GM10266 (cell line): Measurements from ENCODE around the gene POLR1B.

Source experiments
- DNase-seq: peaks from one replicate; pipeline ENCODE4 v3.0.0; 2012; ENCODE audit errors: extremely low spot score
- TF ChIP-seq, protein P1 (sequence below): IDR thresholded peaks from 2 replicates; pipeline ENCODE4 v1.5.1; 2012; ENCODE audit warnings: mild to moderate bottlenecking, low read depth; ENCODE audit not compliant: control insufficient read depth, insufficient read depth; ENCODE audit errors: missing control alignments

POLR1B gene

DNA sequence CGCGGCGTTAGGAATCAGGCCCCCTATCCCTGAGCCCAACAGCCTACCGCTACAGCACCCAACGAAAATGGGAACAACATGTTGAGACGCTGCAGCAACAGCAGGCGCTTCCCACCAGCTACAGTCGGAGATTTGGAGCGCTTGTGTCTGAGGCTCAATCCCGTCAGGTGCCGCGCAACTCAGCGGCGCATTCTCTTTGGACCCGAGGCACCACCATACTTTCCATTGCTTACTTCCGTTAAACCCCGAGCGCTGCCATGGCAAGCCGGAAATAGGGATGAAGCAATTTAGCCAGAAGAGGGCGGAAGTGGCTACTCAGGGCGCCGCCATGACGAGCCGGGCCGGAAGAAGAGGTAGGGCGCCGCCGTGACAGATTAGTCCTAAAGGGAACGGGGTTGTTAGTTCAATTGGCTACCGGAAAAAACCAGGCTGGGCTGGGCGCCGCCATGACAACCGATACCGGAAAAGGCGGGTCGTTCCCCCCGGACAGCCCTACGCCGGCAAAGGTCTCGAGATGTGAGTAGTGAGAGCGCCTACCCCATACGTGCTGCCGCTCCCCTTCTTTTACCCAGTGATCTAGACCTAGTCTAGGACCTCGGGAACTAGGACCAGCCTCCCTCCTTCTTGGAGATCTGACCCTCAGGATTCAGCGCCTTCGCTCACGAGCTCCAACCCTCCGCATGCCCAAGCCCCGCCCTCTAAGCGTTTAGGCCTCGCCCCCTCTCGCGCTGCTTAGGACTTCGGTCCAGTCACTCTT is 42.0 kb downstream of the POLR1B start, which contains the start of gene CHCHD5:
CHCHD5 (plus strand) TSS at position 476 of the 757 bp plus-strand sequence; CDS start at position 515, 39 bp downstream.
- peak; percentile 83 for DNase-seq
- TF ChIP-seq, protein P1, sequence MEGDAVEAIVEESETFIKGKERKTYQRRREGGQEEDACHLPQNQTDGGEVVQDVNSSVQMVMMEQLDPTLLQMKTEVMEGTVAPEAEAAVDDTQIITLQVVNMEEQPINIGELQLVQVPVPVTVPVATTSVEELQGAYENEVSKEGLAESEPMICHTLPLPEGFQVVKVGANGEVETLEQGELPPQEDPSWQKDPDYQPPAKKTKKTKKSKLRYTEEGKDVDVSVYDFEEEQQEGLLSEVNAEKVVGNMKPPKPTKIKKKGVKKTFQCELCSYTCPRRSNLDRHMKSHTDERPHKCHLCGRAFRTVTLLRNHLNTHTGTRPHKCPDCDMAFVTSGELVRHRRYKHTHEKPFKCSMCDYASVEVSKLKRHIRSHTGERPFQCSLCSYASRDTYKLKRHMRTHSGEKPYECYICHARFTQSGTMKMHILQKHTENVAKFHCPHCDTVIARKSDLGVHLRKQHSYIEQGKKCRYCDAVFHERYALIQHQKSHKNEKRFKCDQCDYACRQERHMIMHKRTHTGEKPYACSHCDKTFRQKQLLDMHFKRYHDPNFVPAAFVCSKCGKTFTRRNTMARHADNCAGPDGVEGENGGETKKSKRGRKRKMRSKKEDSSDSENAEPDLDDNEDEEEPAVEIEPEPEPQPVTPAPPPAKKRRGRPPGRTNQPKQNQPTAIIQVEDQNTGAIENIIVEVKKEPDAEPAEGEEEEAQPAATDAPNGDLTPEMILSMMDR: peak; percentile 23

DNA sequence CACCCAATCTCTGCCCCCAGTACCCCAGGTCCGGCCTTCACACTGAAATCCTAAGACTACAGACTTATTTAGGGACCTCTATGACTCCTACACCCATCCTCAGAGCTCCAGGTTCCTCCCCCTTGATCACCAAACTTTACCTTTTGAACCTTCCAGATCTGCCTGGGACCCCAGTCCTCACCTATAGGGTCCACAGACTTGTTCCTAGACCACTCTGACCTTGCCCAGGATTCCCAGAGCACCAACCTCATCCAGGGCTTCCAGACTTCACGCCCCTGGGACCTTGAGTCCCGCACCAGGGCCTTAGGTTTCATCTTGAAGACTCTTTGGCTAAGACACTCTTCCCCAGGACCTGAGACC is 42.6 kb downstream of the POLR1B start:
- DNase-seq: no peak
- TF ChIP-seq, protein P1: no peak

DNA sequence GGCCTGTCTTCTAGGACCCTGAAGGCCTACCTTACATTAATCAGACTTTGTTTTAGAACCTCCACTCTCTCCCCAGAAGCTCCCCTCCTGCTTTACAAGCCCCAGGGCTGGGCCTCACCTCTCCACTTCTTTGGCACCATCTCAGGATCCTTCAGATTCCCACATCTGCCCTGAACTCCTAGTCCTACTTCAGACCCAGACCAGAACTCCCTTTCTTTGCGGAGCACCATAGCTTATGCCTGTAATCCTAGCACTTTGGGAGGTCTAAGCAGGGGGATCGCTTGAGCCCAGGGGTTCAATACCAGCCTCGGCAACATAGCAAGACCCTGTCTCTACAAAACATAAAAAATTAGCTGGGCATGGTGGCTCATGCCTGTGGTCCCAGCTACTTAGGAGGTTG is 43.1 kb downstream of the POLR1B start:
- TF ChIP-seq, protein P1: no peak
- no peak for DNase-seq

DNA sequence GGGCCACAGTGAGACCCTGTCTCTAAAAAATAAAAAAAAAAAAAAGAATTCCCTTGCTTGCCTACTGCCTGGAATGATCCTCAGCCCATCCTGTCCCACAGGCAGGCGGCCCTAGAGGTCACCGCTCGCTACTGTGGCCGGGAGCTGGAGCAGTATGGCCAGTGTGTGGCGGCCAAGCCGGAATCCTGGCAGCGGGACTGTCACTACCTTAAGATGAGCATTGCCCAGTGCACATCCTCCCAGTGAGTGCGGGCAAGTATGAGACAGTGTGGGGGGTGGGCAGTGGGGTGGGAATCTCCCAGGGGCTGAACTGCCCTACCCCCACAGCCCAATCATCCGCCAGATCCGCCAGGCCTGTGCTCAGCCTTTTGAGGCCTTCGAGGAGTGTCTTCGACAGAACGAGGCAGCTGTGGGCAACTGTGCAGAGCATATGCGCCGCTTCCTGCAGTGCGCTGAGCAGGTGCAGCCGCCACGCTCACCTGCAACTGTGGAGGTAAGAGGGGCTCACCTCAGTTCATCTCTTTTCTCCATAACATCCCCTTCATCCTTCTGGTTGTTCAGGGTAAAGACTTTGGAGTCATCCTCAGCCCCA is 43.7 kb downstream of the POLR1B start:
- TF ChIP-seq, protein P1: no peak
- DNase-seq: no peak

DNA sequence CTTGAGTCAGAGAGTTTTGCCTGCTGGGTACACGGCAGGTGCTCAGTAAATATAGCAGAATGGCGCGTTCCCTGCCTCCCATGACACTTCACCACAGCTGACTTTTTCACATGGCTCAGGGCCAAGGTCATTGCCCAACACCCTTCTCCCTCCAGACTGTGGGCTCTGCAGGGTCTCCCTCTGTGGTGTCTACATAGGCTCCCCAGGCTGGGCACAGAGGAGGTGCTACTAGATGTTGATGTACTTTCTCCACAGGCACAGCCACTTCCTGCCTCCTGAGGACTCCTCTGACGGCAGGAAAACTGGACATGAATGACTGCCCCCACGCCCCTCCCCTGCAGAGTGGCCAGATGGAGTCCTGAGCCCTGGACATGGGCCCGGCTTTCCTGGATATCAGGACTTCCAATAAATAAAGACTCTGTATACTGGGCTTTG is 46.4 kb downstream of the POLR1B start:
- TF ChIP-seq, protein P1: no peak
- DNase-seq: no peak

DNA sequence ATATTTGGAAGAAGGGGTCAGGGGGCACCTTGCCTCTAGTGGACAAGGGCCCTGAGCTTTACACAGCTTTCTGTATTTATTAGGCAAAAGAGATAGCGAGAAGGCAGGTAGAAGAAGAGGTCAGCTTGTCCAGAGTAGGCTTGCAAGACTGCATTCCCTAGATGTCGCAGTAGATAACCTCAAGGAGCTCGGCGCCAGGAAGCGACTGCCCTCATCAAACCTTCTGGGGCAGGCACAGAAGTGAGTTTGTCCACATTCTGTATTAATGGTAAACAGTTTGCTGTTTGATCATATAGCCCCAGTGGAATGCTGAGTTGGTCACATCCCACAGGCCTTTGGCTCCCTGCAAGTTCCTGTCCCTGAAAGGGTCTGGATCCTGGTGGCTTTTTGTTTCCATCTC is 49.1 kb downstream of the POLR1B start:
- DNase-seq: no peak
- TF ChIP-seq, protein P1: no peak

DNA sequence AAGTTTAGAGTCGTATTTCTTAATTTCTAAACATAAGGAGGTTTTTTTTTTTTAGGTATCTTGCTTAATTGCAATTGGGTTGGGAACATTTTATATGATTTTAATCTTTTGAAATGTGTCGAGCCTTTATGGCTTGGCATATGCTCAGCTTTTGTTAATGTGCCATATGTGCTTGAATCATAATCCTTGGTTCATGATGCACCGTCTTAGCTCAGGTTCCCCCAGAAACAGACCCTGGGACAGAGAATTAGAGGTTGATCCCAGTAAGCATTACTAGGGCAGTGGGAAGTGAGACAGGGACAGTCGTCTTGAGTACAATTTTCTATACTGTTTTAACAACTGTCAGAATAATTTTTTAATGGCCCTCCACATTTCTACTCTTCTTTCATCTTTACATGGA is 51.5 kb downstream of the POLR1B start:
- DNase-seq: no peak
- TF ChIP-seq, protein P1: no peak
